Gastrocnemius medialis (tissue), 4 donors: ENCODE results near the gene OR52L1. TPM values are rescaled to one million over a fixed set of nuclear protein-coding genes. Genes with fewer than 3 reads are reported as not detected.

Experiments used
- ATAC-seq, 2 donors: fragments of 150-250 bp; one replicate each; pipeline ENCODE4 v1.9.1; 2016
- DNase-seq, 2 donors: peaks; one replicate each; pipeline ENCODE4 v3.0.0-alpha.2; 2019
- H3K27ac ChIP-seq, 4 donors: fragments of 200-600 bp; sonication (generic); 1 replicate in 1 of 4; 2 replicates in 3 of 4; pipeline ENCODE4 v1.5.1; 2016 to 2018; ENCODE audit warnings: mild to moderate bottlenecking in 2 of 4, moderate library complexity in 1 of 4
- H3K27me3 ChIP-seq, 3 donors: fragments of 200-600 bp; sonication (generic) in 2 of 3; 1 replicate in 1 of 3; 2 replicates in 2 of 3; pipeline versions ENCODE4 v1.5.1 to v1.6.0; 2016 to 2019; ENCODE audit warnings: mild to moderate bottlenecking in 1 of 3, moderate library complexity in 1 of 3
- H3K36me3 ChIP-seq, 2 donors: fragments of 200-600 bp; sonication (generic) in 1 of 2; one replicate each; pipeline ENCODE4 v1.5.1; 2017 to 2018
- H3K4me1 ChIP-seq, 2 donors: fragments of 200-600 bp; sonication (generic) in 1 of 2; one replicate each; pipeline ENCODE4 v1.5.1; 2016 to 2017; ENCODE audit warnings: mild to moderate bottlenecking in 2 of 2
- H3K4me3 ChIP-seq, 4 donors: fragments of 200-600 bp; sonication (generic) in 3 of 4; 1 replicate in 1 of 4; 2 replicates in 3 of 4; pipeline ENCODE4 v1.5.1; 2016 to 2019; ENCODE audit warnings: mild to moderate bottlenecking in 2 of 4
- H3K9me3 ChIP-seq, 3 donors: fragments of 200-600 bp; sonication (generic) in 2 of 3; 1 replicate in 1 of 3; 2 replicates in 2 of 3; pipeline ENCODE4 v1.5.1; 2016 to 2019
- CTCF ChIP-seq, 5 experiments: fragments of 450-650 bp in 3 of 5; fragments of 200-600 bp in 2 of 5; sonication (generic) in 2 of 5; IDR thresholded peaks in 4 of 5; conservative IDR thresholded peaks in 1 of 5; 1 replicate in 4 of 5; 2 replicates in 1 of 5; pipeline ENCODE4 v1.5.1; 2016 to 2019; ENCODE audit warnings: antibody characterized with exemption in 5 of 5, mild to moderate bottlenecking in 3 of 5, moderate library complexity in 3 of 5
- POLR2A ChIP-seq, 2 donors: fragments of 450-650 bp; IDR thresholded peaks; one replicate each; pipeline ENCODE4 v1.6.1; 2017; ENCODE audit warnings: antibody characterized with exemption in 2 of 2, mild to moderate bottlenecking in 2 of 2, moderate library complexity in 2 of 2
- in situ Hi-C, 4 donors: fragments of 200-750 bp; cut with MboI; loops; one replicate each; pipeline versions ENCODE4 v1.15.0 to v1.8.0; 2017; ENCODE audit warnings: low sequenced_read_pairs in 4 of 4
- intact Hi-C: fragments of 100-400 bp; cut with DNase I; formaldehyde crosslinking; loops from one replicate; pipeline ENCODE4 v1.15.1; 2023; ENCODE audit warnings: low total_unique reads
- total RNA-seq, 4 donors: library from RNA; depleted of rRNA; stranded (reverse); fragments of >200 nt; gene quantifications; one replicate each; pipeline versions ENCODE4 v1.1.0 to v1.2.3, GENCODE V29; 2016

The OR52L1 gene
- total RNA-seq, 4 donors from 2014 or later: not detected

GRCh38 chr11:5992150-5992549, 5.4 kb upstream of the OR52L1 start:
- no peaks in the 10 kb centered on the region for H3K36me3 ChIP-seq
- H3K4me3 ChIP-seq: no peak overlapping the region
- H3K27me3 ChIP-seq: no peaks in the 10 kb centered on the region
- intact Hi-C loops (loop anchor here (2.0 kb wide), 1 partner anchor 361 kb away; no protein-coding TSS in a partner anchor), in situ Hi-C loops (no loop called here)
- no peak for DNase-seq
- H3K4me1 ChIP-seq: no peaks in the 10 kb centered on the region
- no peaks in the 10 kb centered on the region for H3K9me3 ChIP-seq
- ATAC-seq: no peak
- H3K27ac ChIP-seq: no peak overlapping the region
- TF ChIP-seq POLR2A (IDR thresholded peaks at IDR 0.05) (no peak), CTCF (IDR thresholded peaks at IDR 0.05 in 4 of 5, conservative IDR thresholded peaks at IDR 0.05 in 1 of 5) (no peak)

GRCh38 chr11:5989203-5989602, 2.4 kb upstream of the OR52L1 start:
- no peak for DNase-seq

GRCh38 chr11:5983443-5983842, 3.3 kb downstream of the OR52L1 start:
- no peak for TF ChIP-seq CTCF (IDR thresholded peaks at IDR 0.05 in 4 of 5, conservative IDR thresholded peaks at IDR 0.05 in 1 of 5)
- no peak for TF ChIP-seq POLR2A (IDR thresholded peaks at IDR 0.05)
- no peak overlapping the region for H3K27ac ChIP-seq
- in situ Hi-C loops: no loop called here

More at GRCh38 chr11:5989203-5989602, 2.4 kb upstream of the OR52L1 start:
- Histone ChIP-seq H3K9me3 (no peaks in the 10 kb centered on the region), H3K4me1 (no peaks in the 10 kb centered on the region), H3K4me3 (no peak overlapping the region), H3K36me3 (no peaks in the 10 kb centered on the region), H3K27ac (no peak overlapping the region), H3K27me3 (no peaks in the 10 kb centered on the region)
- in situ Hi-C loops (no loop called here), intact Hi-C loops (no loop called here)
- TF ChIP-seq POLR2A (IDR thresholded peaks at IDR 0.05) (no peak), CTCF (IDR thresholded peaks at IDR 0.05 in 4 of 5, conservative IDR thresholded peaks at IDR 0.05 in 1 of 5) (no peak)
- ATAC-seq: no peak

GRCh38 chr11:5973530-5973929, 13.3 kb downstream of the OR52L1 start:
- Histone ChIP-seq H3K4me1 (no peaks in the 10 kb centered on the region), H3K4me3 (no peak overlapping the region), H3K36me3 (no peaks in the 10 kb centered on the region), H3K27me3 (no peaks in the 10 kb centered on the region), H3K27ac (no peak overlapping the region), H3K9me3 (no peaks in the 10 kb centered on the region)
- in situ Hi-C loops: no loop called here
- ATAC-seq (no peak), DNase-seq (no peak)
- TF ChIP-seq CTCF (IDR thresholded peaks at IDR 0.05 in 4 of 5, conservative IDR thresholded peaks at IDR 0.05 in 1 of 5): no peak
- TF ChIP-seq POLR2A (IDR thresholded peaks at IDR 0.05): no peak
- intact Hi-C loops: no loop called here

More at GRCh38 chr11:5983443-5983842, 3.3 kb downstream of the OR52L1 start:
- H3K4me1 ChIP-seq: no peaks in the 10 kb centered on the region
- no peaks in the 10 kb centered on the region for H3K27me3 ChIP-seq
- H3K4me3 ChIP-seq: no peak overlapping the region
- no peaks in the 10 kb centered on the region for H3K9me3 ChIP-seq
- ATAC-seq: no peak
- no peaks in the 10 kb centered on the region for H3K36me3 ChIP-seq
- no peak for DNase-seq
- intact Hi-C loops: no loop called here

GRCh38 chr11:5968394-5968793, 18.4 kb downstream of the OR52L1 start, which contains the start of gene OR56A5:
OR56A5 (minus strand) TSS chr11:5968494; CDS start chr11:5968494, 0 bp downstream.
- Histone ChIP-seq H3K4me3 (no peak within 1 kb of the TSS), H3K36me3 (no peaks in the 10 kb centered on the region), H3K9me3 (no peaks in the 10 kb centered on the region), H3K4me1 (no peaks in the 10 kb centered on the region), H3K27ac (no peak within 1 kb of the TSS), H3K27me3 (no peaks in the 10 kb centered on the region)
- in situ Hi-C loops (no loop called here), intact Hi-C loops (no loop called here)
- ATAC-seq: no peak
- TF ChIP-seq CTCF (IDR thresholded peaks at IDR 0.05 in 4 of 5, conservative IDR thresholded peaks at IDR 0.05 in 1 of 5): no peak
- DNase-seq: no peak
